CD4-positive, alpha-beta T cell treated with Interleukin-6 for 4 hours (primary cell): ENCODE data around the gene ENTHD1.
"Not testable (repeated sequence)": the region's sequence is repeated elsewhere in the genome, so short reads cannot be mapped to it uniquely, and the experiment has no call there.

Experiments
- DNase-seq: peaks from one replicate; pipeline ENCODE4 v3.0.0-alpha.2; 2020; ENCODE audit warnings: mixed read lengths

ENTHD1 gene

DNA sequence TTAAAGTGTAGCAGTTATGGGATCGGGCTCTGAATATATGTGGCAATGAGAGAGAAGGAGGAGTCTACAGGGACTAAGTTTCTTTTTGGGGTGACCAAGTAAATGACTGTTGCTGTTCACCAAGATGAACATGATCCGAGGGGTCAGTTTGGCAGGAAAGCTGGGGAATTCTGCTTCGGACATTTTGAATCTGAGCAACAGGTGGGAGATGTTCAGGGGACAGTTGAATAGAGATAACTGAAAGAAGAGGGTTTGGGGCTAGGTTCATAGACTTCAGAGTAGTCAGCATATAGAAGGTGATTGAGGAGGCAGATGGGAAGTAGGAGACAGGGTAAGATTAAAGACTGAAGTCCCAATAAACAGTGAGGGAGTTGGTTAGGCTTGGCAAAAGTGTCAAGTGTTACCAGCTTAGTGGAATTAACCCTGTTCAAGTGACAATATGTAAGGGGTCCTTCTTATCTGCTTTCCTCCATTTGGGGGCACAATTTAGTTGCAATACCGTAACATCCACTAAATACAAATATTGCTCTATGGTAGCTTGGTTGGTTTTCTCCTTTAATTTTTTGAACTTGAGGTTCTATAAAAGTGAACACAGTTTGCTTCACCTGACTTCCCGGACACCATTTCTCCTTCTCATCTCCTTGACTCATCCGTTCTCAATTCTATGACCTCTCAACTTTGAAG is 2.9 kb upstream of the ENTHD1 start:
- DNase-seq: no peak

DNA sequence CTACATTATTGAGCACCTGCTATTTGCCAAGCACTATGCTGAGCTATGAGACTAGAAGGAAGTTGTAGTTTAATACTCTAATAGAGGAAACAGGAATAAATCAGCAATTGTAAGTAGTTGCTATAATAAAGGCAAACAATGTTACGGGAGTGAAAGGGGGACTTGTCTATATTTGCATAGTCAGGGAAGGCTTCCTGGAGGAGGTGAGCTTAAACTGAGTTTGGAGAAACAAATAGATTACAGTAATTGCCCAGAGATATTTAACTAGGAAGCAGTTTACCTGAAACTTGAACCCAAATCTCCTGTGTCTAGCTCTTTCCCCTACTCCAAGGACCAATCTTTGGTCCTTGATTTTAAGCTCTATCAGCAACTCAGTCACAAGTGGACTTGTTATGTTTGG is 2.1 kb upstream of the ENTHD1 start:
- no peak for DNase-seq

DNA sequence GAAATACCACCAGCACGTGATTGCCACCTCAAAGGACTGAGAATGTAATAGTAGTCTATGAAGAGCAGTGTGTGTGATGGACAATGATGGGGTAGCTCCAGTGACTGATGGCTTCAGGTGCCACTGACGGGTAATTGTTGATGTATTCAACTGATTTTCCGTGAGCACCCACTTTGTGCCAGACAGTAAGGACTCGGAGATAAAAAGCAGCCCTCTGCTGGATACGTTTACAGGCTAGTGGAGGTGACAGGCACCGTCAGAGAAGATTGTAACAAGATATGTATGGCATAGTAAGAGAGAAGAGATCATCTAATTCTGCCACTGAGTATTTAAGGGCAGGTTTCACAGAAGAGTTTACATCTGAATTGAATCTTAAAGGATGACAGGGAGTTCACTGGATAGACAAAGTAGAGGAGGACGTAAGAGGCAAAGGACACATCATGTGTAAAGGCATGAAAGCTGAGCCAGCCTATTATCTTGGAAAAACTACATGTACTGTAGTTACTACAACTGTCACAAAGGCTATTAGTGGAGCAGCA is 1.1 kb upstream of the ENTHD1 start:
- DNase-seq: no peak

DNA sequence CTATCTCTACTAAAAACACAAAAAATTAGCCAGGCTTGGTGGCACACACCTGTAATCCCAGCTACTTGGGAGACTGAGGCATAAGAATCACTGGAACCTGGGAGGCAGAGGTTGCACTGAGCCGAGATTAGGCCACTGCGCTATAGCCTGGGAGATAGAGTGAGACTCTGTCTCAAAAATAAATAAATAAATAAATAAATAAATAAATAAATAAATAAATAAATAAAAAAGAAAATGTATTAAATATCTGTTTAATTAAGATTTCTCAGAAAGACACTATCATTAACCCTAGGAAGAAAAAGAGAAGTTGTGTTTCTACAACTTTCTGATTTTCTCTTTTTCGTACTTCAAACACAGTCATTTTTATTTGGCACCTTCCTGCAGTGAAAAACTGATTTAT is 3.6 kb downstream of the ENTHD1 start:
- not testable (repeated sequence) for DNase-seq

DNA sequence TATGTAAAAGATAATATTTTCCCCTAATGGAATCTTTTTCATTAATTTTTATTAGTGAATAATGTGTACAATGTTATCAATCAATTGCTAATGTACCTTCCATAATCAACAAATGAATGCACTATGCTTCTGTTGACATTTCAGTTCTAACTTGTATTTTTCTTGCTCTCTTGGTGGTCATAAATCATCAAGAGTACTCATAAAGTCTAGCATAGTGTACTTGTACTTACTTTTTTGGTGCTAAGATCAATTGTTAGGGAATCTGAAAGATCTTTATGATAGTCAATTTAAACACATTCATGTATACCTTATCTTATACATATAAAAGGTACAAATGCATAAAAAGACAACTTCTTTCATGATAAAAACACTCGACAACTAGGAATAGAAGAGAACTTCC is 10.5 kb downstream of the ENTHD1 start:
- DNase-seq: no peak

DNA sequence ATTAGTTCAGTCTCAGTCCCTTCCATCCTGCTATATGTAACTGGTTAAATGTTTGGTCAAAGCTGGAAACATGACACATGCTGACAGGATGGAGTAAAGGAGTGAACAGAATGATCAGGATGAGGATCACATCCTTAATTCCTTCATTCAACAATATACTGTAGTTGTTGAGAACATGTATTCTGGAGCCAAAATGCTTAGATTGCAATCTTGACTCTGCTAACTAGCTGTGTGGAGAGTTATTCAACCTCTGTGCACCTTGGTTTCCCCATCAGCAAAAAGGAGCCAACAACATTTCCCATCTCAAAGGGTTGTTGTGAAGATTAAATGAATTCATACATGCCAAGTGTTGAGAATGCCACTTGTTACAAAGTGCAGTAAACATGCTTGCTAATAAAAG is 12.8 kb downstream of the ENTHD1 start:
- no peak for DNase-seq

DNA sequence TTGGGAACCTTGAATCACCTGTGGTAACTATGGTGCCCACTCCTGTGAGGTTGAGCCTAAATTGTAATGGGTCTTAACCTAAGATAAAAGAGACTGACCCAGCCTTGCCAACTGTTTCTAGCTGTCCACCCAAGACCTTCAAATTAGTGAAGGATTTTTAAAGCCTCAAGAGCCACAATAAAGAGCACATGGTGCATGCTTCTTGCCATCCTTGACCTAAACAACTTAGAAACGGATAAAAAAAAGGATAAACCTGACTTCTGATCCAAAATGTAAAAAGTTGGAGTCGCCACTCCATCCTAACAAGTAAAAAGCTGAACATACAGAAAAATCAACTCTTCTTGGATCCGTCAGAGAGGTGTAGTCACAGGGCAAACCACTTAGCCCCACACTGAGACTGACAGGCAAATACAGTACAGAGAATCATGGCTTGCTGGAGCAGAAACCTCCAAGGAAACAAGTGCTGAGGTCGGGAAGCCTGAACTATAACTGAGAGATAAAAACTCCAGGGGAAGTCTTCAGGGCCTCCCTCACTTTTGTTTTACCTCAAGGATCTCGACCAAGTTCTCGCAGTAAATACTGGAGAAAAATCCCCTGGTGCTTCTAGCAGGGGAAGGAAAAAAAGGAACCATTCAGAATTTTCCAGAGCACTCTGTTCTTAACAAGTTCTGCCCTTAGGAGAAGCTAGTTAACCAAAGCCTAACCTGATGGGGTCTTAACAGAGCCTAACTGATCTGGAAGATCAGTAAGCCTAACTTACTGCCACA is 16.3 kb downstream of the ENTHD1 start:
- no peak for DNase-seq

DNA sequence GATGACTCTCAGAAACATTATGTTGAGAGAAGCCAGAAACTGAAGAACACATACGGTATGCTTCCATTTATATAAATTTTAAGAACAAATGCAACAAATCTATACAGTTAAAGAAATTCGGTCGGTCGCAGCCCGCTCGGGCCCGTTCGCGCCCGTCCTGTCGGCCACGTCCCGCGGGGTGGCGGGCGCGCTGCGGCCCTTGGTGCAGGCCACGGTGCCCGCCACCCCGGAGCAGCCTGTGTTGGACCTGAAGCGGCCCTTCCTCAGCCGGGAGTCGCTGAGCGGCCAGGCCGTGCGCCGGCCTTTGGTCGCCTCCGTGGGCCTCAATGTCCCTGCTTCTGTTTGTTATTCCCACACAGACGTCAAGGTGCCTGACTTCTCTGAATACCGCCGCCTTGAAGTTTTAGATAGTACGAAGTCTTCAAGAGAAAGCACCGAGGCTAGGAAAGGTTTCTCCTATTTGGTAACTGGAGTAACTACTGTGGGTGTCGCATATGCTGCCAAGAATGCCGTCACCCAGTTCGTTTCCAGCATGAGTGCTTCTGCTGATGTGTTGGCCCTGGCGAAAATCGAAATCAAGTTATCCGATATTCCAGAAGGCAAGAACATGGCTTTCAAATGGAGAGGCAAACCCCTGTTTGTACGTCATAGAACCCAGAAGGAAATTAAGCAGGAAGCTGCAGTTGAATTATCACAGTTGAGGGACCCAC is 18.2 kb downstream of the ENTHD1 start:
- not testable (repeated sequence) for DNase-seq

DNA sequence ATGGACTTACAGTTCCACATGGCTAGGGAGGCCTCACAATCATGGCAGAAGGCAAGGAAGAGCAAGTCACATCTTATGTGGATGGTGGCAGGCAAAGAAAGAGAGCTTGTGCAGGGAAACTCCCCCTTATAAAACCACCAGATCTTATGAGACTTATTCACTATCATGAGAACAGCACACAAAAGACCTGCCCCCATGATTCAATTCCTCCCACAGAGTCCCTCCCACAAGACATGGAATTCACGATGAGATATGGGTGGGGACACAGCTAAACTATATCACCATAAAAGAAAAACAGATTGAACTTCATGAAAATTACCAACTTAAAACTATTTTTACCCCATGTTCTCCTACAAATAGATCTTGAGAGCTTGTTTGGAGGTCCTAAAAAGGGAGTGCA is 19.6 kb downstream of the ENTHD1 start:
- no peak for DNase-seq

DNA sequence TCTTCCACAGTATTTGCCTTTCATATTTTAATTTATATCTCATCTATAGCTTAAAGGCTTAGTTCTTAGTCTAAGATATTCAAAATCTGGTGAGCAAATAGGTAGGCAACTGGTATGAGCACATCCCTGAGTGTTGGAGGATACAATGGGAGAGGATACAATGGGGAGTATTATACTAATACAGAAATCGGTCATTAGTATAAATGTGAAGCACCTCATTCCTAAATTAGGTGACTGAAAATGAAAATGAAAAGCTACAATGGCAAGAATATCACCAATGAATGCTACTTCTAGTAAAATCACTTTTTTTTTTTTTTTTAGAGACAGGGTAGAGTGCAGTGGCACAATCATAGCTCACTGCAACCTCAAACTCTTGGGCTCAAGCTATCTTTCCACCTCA is 21.0 kb downstream of the ENTHD1 start:
- no peak for DNase-seq

DNA sequence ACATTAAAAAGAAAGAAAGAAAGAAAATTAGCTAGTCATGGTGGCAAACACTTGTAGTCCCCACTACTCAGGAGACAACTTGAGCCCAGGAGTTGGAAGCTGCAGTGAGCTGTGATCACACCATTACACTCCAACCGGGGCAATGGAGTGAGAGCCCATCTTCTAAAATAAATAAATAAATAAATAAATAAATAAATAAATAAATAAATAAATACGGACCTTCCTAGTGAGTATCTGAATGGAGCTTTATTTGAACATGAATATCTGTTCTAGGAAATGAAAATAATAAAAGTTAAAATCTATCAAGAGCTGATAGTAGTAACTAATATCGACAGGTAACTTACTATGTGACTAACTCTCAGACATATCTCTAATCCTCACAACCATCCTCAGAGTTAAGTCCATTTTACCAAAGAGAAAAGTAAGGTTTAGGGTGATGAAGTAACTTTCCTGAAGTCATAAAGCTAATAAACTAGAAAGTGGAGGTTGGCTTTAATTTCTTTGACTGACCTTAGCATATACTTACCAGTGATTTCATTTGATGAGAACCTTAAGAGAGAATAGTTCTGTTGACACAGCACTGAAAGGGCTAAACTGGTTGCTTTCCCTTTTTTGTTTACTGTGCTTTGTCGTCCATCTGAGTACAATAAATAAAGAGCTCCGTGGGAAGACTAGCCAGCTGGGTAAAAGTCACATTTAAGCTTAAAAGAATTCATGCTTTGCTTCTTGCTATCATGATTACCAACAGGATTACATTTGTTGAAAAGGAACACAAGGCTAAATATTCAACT is 22.4 kb downstream of the ENTHD1 start:
- no peak for DNase-seq

DNA sequence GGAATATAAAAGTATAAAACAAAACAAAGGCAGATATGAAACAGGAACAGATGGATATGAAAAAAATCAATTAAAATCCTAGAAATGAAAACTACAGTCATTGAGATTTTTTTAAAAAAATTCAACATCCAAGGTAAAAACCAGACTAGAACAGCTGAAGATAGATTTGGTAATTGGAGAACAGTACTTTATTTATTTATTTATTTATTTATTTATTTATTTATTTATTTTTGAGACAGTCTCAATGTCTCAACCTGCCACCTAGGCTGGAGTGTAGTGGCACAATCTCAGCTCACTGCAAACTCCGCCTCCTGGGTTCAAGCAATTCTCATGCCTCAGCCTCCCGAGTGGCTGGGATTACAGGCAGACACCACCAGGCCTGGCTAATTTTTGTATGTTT is 23.8 kb downstream of the ENTHD1 start:
- DNase-seq: not testable (repeated sequence)

DNA sequence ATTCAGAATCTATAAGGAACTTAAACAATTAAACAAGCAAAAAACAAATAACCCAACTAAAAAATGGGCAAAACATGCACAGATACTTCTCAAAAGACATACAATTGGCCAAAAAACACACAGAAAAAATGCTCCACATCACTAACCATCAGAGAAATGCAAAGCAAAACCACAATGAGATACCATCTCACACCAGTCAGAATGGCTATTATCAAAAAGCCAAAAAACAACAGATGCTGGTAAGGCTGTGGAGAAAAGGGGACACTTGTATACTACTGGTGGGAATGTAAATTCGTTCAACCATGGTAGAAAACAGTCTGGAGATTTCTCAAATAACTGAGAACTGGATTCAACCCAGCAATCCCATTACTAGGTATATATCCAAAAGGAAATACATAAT is 24.8 kb downstream of the ENTHD1 start:
- DNase-seq: no peak

DNA sequence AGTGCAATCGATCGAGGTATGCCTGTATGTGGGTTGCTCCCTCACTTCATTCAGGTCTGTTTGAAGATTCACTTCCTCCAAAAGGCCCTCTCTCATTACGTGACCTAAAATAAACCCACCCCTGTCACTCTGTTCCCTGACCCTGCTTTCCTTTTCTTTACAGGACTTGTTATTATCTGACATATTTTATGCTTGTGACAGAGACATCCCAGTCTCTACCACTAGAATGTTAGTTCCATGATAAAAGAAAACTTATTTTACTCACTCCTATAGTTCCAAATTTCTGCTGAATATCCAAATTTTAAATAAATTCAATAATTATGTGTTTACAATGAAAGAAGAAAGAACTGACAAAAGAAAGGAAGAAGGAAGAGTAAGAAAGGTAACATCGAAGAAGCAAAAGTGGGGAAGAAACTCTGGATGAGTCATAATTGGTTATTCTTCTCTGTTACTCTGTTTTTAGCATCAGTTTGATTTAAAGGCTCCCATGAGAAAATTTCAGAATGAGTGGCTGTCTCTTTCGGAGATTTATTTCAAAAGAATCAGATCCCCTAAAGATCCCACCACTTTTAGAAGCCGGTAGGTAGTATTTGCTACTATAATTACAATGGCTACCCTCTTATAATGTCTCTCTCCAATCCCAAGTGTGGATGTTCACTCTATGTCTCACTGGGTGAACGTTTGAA is 33.5 kb downstream of the ENTHD1 start:
- no peak for DNase-seq

DNA sequence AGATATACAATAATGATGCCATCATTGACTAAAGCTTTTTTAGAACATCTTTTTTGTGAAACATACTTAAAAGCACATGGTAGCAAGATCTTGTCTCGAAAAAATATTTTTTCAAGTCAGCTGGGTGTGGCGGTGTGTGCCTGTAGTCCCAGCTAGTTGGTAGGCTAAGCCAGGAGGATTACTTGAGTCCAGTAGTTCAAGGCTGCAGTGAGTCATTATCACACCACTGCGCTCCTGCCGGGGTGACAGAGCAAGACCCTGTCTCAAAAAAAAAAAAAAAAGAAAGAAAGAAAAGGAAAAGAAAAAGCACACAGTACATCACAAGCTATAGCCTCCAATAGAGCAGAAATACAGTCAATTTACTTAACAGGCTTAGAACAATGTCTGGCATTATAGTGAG is 37.0 kb downstream of the ENTHD1 start:
- DNase-seq: no peak

DNA sequence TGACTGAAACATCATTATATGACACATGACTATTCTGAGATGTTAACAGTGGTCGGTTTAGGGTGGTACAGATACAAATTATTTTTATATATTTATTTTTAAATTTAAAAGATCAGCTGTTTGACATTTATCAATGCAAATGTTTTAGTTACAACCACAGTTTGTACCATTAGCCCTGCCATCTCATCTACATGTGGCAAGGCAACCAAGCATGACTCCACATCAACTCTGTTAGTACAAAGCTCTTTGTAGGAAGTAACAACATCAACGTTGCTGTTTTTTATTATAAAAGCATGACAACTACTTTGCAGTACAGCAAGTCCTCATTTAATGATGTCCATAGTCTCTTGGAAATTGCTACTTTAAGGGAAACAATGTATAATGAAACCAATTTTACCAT is 40.8 kb downstream of the ENTHD1 start:
- DNase-seq: no peak

DNA sequence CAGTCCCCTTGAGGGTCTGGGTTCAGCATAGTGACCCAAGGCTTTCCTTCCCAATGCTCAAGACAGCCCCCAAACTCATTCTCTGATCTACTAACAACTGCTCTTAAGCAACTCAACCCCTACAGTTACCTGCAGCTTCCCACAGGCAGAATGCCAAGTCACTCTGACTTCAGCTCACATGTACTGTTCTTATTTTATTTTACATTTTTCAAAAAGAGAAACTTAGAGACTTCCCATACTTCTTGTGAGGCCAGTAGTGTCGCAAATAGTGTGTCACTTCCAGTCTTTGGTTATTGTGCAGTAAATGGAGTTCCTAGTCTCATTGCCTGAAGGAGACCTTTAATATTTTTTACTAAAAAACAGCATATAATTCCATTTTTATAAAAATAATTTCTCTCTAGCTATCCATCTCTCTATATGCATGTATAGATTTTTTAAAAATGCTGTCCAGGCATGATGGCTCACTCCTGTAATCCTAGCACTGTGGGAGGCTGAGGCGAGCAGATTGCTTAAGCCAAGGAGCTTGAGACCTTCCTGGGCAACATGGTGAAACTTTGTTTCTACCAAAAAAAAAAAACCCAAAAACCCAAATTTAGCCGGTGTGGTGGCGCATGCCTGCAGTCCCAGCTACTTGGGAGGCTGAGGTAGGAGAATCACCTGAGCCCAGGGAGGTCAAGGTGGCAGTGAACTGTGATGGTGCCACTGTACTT is 41.8 kb downstream of the ENTHD1 start:
- DNase-seq: no peak

DNA sequence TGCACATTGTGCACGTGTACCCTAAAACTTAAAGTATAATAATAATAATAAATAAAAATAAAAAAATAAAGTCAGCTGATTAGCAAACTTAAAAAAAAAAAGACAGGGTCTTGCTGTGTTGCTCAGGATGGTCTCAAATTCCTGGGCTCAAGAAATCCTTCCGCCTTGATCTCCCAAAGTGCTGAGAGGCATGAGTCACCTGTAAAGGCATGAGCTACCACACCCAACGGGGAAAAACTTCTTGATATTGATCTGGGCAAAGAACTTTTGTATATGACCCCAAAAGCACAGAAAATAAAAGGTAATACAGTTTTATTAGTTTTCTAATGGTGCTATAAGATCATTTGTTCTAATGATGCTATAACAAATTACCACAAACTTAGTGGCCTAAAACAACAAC is 46.1 kb downstream of the ENTHD1 start:
- DNase-seq: no peak

DNA sequence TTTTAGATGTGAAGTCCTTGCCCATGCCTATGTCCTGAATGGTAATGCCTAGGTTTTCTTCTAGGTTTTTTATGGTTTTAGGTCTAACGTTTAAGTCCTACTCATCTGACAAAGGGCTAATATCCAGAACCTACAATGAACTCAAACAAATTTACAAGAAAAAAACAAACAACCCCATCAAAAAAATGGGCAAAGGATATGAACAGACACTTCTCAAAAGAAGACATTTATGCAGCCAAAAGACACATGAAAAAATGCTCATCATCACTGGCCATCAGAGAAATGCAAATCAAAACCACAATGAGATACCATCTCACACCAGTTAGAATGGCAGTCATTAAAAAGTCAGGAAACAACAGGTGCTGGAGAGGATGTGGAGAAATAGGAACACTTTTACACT is 47.0 kb downstream of the ENTHD1 start:
- DNase-seq: not testable (repeated sequence)

DNA sequence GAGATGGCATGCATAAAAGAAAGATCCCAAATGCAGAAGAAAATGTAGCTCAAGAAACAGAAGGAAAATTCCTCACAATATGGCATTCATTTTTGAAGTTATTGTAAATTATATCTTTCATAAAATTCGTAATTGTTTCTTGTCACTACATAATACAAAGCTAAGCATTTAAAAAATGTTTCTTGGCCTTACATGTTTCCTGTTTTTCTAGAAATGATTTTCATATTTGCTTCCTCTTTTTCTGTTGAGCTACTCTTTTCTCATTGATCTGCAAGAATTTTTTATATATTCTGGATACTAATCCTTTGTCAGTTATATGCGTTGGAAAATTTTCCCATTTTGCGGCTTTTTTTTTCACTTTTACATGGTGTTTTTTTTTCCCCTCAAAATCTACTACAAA is 48.0 kb downstream of the ENTHD1 start:
- DNase-seq: no peak

DNA sequence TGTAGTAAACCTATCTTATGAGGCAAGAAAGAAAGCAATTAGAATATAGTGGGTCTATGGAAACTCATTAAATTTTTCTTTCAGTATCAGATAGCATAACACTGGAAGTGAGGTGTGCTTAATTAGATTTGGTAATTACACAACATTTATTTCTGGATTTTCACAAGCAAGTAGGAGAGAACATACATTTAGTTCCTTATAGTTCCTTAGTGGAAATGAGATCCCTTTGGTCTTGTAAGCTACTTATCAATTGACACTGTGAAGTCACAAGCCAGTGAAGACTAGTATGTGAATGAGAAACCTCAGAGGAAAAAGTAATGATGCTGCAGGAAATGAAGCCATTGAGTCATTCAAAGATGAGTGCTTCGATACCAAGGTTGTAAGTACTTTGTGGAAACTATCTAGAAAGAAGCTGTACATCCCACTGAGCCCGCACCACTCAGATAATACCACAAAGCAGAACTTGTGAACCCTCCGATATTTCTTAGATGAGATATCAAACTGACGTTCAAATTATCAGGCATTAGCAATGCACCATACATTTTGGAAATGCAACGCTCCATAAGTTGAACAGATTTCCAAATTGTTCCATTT is 53.5 kb downstream of the ENTHD1 start:
- DNase-seq: peak; percentile 40
